ENCODE results near the gene MUC20.
"Not testable (repeated sequence)": the region's sequence is repeated elsewhere in the genome, so short reads cannot be mapped to it uniquely, and the experiment has no call there.

MUC20 gene

DNA sequence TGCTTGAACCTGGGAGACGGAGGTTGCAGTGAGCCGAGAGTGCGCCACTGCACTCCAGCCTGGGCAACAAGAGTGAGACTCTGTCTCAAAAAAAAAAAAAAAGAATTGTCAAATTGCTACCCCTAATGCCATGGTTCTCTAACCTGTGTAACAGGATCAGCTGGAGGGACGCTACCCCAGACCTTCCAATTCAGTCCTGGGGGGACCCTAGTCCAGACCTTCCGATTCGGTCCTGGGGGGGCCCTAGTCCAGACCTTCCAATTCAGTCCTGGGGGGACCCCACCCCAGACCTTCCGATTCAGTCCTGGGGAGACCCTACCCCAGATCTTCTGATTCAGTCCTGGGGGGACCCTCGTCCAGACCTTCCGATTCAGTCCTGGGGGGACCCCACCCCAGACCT lies 29.8 kb upstream of the MUC20 start:
- TF ChIP-seq TAF1 (IDR thresholded peaks at IDR 0.05; ENCODE audit: borderline replicate concordance, low read depth, low read length) (no peak), POLR2A (IDR thresholded peaks at IDR 0.05; ENCODE audit: low read depth, low read length) (no peak), POLR2AphosphoS5 (IDR thresholded peaks at IDR 0.05; ENCODE audit: low read depth, low read length) (no peak)
- FAIRE-seq (no peak), DNase-seq (ENCODE audit: insufficient read length) (no peak)

DNA sequence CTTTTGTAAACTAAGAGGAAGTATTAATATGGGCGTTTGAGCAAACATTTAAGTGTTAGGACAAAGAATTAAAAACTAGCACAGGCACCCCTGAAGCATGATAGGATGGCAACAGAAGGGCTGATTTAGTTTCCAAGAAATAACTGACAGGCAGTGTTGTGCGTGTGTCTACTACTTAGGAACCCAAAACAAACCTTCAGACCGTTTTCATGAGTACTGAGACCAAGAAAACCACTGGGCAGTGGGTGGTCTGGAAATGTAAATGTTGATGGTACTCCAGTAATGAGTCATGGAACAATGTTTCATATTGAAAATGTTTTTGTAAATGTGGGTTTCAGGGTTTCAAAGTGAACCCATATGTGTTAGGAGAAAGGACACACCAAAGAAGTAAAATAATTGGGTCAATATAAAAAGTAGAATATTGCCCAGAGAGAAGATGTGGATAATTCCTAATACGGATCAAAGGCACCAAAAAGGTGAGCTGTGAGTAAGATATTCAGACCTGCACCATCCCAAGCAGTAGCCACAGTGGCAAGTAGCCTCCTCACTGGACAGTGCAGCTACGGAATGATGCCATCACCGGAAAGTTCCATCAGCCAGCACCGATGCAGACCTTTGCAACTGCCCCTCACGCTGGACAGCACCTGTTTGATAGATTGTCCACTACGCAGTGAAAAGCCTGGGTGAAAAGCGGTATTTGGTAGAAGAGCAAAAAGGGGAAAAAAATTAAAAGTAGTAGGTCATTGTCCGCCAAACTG lies 29.0 kb upstream of the MUC20 start:
- not testable (repeated sequence) for DNase-seq (ENCODE audit: insufficient read length); FAIRE-seq

DNA sequence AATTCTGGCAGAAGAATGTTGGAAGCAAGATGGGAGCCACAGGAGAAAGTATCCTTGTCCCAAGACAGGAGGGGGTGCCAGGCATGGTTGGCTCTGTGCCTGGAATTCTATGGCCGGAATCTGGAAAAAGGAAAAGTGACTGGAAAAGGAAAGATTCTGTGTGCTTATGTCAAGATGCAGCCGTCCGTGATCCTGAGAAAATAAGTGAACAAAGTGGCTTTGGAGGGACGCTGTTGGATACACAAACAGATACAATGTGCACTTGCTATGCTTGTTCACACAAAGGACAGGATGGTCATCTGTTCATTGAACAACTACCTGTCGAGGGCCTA lies 28.5 kb upstream of the MUC20 start:
- FAIRE-seq (no peak), DNase-seq (ENCODE audit: insufficient read length) (no peak)
- TF ChIP-seq POLR2A (IDR thresholded peaks at IDR 0.05; ENCODE audit: low read depth, low read length) (no peak), TAF1 (IDR thresholded peaks at IDR 0.05; ENCODE audit: borderline replicate concordance, low read depth, low read length) (no peak), POLR2AphosphoS5 (IDR thresholded peaks at IDR 0.05; ENCODE audit: low read depth, low read length) (no peak)

DNA sequence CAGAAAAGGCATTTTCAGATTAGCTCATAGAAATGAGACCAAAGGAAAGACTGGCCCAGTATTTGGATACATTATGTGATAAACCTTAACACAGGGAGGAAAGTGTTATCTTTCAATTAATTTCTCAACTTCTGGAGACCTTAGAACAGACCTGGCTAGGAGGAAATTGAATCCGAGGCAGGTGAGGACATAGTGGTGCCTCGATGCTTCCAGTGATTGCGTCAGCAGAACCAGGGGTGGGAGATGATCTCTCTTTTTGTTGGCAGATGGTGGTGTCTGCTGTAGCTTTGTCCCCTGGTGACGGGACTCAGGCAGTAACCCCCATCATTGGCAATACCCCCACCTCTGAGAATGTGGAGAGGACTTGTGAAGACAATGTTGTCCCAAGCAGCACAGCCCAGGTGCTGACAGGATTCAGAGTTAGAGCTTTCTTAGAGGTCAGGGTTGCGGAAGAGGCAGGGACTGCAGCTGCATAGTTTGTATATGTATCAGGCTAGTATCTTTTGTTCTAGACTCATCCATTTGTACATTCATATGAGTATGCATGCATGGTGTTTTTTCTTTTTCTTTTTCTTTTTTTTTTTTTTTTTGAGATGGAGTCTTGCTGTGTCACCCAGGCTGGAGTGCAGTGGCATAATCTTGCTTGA lies 27.9 kb upstream of the MUC20 start:
- DNase-seq (ENCODE audit: insufficient read length) (no peak), FAIRE-seq (no peak)
- TF ChIP-seq POLR2AphosphoS5 (IDR thresholded peaks at IDR 0.05; ENCODE audit: low read depth, low read length) (no peak), TAF1 (IDR thresholded peaks at IDR 0.05; ENCODE audit: borderline replicate concordance, low read depth, low read length) (no peak), POLR2A (IDR thresholded peaks at IDR 0.05; ENCODE audit: low read depth, low read length) (no peak)

DNA sequence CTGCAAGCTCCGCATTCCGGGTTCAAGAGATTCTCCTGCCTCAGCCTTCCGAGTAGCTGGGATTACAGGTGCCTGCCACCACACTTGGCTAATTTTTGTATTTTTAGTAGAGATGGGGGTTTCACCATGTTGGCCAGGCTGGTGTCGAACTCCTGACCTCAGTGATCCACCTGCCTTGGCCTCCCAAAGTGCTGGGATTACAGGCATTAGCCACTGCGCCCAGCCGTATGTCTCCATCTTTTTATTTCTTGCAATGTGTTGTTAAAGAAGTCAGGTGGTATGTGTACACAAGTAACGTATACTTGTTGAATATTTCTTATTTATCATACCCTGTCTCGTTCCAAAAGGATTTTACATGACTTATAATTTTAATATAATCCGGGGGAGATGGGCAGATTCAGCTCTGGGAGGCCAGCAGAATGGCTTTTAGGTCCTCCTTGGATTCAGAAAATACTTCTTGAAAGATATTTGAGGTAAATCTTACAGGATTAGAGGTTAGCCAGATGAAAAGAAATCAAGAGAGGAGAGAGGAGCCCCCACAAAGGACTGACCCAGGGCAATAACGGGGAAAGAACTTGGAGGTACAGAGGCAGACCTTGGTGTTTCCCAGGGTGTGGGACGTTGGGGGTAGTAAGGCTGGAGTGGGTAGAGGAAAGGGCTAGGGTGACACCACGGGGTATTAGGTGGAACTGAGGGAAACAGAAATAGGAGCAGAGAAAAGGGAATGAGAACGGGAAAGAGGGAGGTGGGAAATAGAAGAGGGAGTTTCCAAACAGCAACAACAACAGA lies 27.2 kb upstream of the MUC20 start:
- no peak for DNase-seq (ENCODE audit: insufficient read length)
- TF ChIP-seq POLR2A (IDR thresholded peaks at IDR 0.05; ENCODE audit: low read depth, low read length) = no peak
- no peak for TF ChIP-seq POLR2AphosphoS5 (IDR thresholded peaks at IDR 0.05; ENCODE audit: low read depth, low read length)
- TF ChIP-seq TAF1 (IDR thresholded peaks at IDR 0.05; ENCODE audit: borderline replicate concordance, low read depth, low read length) = no peak
- FAIRE-seq = no peak

DNA sequence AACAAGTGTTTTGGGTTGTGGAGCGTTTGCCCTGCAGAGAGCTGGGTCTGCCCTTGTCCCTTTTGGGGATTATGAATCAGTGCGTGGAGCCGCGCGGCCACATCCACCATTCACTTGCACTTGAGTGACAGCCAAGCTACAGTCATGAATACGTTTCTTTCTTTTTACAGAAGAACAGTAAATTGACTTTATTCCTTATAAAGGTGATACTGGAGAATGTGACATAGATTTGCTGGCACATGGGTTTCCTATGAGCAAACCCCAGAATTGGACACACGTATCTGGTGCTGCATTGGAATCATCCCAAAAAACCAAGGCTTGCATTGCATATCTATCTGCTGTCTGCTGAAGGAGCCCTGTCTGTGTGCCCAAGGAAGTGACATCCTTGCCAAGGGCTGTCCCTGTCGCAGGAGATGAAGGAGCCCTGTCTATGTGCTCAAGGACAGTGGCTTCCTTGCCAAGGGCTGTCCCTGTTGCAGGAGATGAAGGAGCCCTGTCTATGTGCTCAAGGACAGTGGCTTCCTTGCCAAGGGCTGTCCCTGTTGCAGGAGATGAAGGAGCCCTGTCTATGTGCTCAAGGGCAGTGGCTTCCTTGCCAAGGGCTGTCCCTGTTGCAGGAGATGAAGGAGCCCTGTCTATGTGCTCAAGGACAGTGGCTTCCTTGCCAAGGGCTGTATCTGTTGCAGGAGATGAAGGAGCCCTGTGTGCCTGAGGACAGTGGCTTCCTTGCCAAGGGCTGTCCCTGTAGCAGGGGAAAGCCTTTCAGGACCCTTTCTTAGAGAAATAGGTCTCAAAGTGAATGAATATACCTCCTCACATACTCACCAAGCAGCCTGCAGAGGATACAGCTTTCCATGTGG lies 26.3 kb upstream of the MUC20 start:
- FAIRE-seq; DNase-seq (ENCODE audit: insufficient read length): not testable (repeated sequence)

DNA sequence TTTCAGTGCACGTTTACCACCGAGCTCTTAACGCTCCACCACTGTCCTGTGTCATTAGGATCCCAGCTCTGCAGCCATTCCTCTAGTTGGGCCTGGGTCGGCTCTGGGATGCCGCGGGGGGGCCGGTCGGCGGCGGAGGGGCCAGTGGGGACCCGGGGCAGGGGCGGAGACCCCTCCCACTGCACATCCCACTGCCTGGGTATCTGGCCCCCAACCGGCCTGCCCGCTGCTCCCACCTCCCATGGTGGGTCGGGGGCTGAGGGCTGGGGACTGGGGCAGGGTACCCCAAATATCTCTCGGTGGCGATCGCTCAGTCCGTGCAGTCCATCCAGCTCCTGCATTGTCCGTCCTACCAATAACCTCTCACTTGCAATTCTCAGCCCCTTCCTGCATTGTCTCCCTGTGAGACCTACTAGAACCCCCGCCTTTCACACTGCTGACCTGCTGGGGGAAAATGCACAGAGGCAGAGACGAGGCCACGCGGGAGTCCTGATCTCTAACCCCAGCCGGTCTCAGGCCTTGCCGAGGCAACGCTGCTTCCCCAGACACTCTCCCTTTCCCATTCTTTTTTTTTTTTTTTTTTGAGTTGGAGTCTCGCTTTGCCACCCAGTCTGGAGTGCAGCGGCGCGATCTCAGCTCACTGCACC lies 24.0 kb upstream of the MUC20 start:
- no peak for FAIRE-seq
- no peak for DNase-seq (ENCODE audit: insufficient read length)
- TF ChIP-seq POLR2AphosphoS5 (IDR thresholded peaks at IDR 0.05; ENCODE audit: low read depth, low read length) = no peak
- TF ChIP-seq TAF1 (IDR thresholded peaks at IDR 0.05; ENCODE audit: borderline replicate concordance, low read depth, low read length) = no peak
- TF ChIP-seq POLR2A (IDR thresholded peaks at IDR 0.05; ENCODE audit: low read depth, low read length) = no peak

DNA sequence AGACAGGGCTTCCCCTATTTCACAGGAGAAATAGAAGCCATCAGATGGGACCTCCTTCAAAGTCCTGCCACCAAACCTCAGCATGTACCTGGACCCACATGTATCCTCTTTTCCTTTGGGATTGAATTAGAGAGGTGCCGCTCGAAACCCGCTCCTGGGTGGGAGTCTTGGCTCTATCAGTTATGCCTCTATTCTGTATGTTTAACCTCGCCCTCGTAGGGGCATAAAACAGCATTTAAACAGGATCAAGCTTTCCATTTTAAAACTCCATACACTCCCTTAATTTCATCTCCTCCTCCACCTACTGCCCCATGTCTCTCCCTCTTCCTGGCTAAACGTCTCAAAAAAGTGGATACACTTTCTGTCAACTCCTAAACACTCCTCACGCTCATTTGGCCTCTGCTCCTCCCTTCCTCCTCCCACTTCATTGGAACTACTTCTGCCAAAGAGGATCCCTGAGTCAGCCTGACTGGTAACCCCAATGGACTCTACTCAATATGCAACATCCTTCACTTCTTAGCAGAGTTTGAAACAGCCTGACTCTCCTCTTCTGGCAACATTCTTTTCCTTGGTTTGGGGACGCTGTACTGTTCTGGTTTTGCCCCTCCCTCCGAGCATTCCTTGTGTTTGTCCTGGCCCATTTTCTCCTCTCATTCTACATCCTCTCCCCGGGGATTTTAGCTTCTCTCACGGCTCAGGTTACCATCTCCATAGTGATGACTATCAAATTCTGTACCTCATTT lies 23.0 kb upstream of the MUC20 start:
- DNase-seq (ENCODE audit: insufficient read length) (no peak), FAIRE-seq (no peak)
- TF ChIP-seq TAF1 (IDR thresholded peaks at IDR 0.05; ENCODE audit: borderline replicate concordance, low read depth, low read length) (no peak), POLR2AphosphoS5 (IDR thresholded peaks at IDR 0.05; ENCODE audit: low read depth, low read length) (no peak), POLR2A (IDR thresholded peaks at IDR 0.05; ENCODE audit: low read depth, low read length) (no peak)

DNA sequence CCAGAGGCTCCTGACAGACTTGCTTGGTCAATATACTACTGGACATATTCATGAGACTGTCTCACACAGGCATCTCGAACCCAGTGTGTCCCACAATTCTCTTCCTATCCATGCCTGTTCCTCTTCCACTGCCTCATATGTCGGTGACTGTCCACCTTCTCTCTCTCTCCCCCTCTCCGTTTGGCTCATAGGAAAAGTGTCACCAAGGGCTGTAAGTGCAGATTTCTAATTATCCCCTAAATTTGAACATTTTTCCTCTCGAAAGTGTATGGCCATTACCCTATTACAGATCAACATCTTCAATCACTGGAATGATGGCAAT lies 22.5 kb upstream of the MUC20 start:
- TF ChIP-seq TAF1 (IDR thresholded peaks at IDR 0.05; ENCODE audit: borderline replicate concordance, low read depth, low read length) = no peak
- no peak for TF ChIP-seq POLR2A (IDR thresholded peaks at IDR 0.05; ENCODE audit: low read depth, low read length)
- no peak for TF ChIP-seq POLR2AphosphoS5 (IDR thresholded peaks at IDR 0.05; ENCODE audit: low read depth, low read length)
- DNase-seq (ENCODE audit: insufficient read length) = no peak
- no peak for FAIRE-seq

DNA sequence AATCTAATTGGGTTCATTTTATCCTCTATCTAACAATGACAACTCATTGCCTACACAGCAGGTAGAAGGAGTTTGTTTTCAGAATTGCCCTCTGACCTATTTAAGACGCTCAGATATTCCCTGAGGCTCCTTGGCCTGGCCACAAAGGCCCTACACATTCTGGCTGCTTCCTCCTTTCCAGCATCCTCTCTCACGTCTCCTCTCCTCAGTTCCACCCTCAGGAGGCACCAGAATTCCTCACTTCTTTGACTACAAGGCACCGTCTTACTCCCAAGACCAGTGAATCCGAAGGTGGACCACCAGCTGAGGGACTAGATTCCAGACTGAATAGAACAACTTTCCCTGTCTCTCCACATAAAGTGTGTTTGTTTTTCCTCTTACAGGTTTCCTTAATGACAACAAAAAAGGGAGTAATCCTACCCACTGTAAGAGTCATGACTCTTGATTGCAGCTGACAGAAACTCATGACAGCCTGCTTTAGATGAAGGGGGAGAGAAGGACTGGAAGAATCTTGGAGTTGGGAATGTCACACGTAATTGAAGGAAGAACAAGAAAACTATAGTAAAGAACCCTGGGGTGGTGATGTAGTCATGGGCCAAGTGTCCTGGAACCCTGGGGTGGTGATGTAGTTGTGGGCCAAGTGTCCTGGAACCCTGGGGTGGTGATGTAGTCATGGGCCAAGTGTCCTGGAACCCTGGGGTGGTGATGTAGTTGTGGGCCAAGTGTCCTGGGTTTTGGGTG lies 22.0 kb upstream of the MUC20 start:
- TF ChIP-seq POLR2AphosphoS5 (IDR thresholded peaks at IDR 0.05; ENCODE audit: low read depth, low read length) = no peak
- TF ChIP-seq POLR2A (IDR thresholded peaks at IDR 0.05; ENCODE audit: low read depth, low read length) = no peak
- TF ChIP-seq TAF1 (IDR thresholded peaks at IDR 0.05; ENCODE audit: borderline replicate concordance, low read depth, low read length) = no peak
- DNase-seq (ENCODE audit: insufficient read length) = no peak
- no peak for FAIRE-seq

All from GM12892 (cell line).